HG02642 (cell line): ENCODE data around the gene USH2A.

ENCODE experiments used
- ATAC-seq: cut with Tn5 transposase; IDR thresholded peaks from one replicate; pipeline ENCODE4 v1.9.1; 2021; ENCODE audit warnings: mild to moderate bottlenecking; ENCODE audit not compliant: unreplicated experiment, poor library complexity

The USH2A gene

GRCh38 chr1:215992620-215993019 lies 430.6 kb downstream of the USH2A start:
- no peak for ATAC-seq

GRCh38 chr1:215987092-215987875 lies 436.0 kb downstream of the USH2A start:
- no peak for ATAC-seq

GRCh38 chr1:215986401-215986800 lies 436.8 kb downstream of the USH2A start:
- ATAC-seq = no peak

GRCh38 chr1:215983680-215984079 lies 439.6 kb downstream of the USH2A start:
- no peak for ATAC-seq

DNA sequence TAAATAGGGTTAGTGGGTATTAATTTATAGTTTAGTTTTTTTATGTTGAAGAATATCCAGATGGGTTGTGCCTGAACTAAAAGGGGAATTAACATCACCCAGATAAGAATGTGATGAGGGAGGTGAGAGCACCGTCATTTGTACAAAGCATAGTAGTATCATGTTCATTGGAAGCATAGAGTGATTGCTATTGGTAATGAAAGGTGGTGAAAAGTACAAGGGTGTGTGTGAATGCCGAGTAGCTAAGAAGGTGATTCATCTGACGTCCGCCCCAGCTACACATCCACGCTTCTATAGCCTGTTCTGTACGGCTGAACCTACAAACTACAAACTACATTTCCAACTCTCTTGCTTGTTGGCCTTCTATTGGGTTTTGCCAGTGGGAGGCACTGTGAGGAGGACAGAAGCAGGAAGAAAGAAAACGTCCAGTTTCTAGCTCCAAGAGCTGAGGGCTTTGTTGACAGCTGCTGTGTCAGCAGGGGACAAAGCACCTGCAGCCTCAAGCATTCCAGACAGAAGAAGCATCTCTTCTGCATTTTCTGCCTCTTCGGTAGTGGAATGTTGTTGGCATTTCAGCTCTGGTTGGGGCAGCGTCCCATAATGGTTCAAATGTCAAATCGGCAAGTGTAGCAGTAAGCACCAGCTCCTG lies 451.3 kb downstream of the USH2A start:
- no peak for ATAC-seq

- no peak for ATAC-seq
Observed at GRCh38 chr1:215970406-215970805, 452.8 kb downstream of the USH2A start.

DNA sequence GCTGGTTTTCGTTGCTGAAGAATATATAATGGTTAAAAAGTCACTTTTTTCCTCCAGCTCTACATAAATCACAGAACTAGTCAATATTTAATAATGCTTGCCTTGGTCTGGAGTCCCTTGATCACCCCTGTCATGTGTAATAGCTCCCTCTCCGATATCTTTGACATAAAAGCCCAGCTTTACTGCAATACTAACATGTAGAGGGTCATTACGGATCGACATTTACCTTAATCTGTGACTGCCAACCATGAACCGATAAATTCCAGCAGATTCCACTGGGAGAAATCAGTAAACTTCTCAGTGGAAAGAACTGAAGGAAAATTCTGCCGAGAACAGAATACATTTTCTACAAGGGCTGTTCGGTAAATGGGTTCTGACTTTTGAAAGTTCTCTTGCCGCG lies 459.6 kb downstream of the USH2A start:
- no peak for ATAC-seq

GRCh38 chr1:215963040-215963439 lies 460.2 kb downstream of the USH2A start:
- ATAC-seq = no peak

DNA sequence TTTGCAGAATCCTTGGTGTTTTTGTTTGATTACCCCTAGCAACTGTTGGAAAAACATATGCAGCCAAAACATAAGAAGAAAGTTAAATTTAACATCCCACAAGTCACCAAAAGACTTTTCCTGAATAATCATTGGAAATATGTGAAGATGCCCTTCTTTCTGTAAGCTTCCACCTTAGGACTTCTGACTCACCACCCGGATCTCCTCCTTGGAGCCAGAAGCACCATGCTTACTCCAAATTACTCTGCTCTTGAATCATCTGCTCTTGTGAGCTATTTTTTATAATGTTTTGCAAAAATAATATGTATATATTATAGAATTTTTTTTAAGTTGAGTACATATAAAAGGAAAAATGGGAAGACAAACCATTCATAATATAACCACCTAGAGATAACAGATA lies 464.4 kb downstream of the USH2A start:
- no peak for ATAC-seq

DNA sequence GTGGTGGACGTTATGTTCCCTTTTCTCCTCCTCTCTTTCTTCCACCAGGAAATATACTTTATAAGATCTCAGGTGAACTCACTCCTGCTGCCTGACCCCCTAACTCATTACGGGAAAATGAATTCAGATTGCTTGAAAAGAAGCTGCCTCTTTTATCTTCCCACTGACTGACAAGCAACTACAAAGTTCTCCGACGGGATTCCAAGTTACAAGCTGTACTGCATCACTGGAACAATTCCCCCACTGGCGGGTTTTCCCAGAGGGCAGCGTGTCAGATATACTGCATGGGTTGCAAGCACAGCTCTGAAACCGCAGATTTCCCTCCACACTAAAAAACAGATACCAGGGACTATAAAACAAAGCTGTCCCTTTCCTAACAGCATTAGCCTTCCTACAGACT lies 465.6 kb downstream of the USH2A start:
- ATAC-seq = no peak

DNA sequence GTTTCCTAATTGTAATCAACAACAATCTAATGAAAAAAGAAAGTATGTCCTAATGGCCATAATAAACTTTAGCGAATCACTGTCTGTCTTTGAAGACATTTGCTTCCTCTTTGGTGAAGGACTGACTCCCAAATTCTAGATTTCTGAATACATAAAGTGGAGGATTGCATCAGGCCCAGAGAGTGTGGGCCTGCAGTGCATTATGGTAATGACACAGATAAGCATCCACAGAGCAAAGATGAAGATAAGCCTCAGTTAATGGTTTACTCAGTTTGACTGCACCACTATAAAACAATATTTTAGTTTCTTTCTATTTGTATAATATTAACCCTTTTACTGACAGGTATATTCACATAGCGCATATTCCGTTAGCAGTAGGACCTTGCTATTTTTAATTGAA lies 490.7 kb downstream of the USH2A start:
- no peak for ATAC-seq

GRCh38 chr1:215926670-215927069 lies 496.6 kb downstream of the USH2A start:
- no peak for ATAC-seq

- no peak for ATAC-seq
Observed at GRCh38 chr1:215923129-215923824, 500.0 kb downstream of the USH2A start.

DNA sequence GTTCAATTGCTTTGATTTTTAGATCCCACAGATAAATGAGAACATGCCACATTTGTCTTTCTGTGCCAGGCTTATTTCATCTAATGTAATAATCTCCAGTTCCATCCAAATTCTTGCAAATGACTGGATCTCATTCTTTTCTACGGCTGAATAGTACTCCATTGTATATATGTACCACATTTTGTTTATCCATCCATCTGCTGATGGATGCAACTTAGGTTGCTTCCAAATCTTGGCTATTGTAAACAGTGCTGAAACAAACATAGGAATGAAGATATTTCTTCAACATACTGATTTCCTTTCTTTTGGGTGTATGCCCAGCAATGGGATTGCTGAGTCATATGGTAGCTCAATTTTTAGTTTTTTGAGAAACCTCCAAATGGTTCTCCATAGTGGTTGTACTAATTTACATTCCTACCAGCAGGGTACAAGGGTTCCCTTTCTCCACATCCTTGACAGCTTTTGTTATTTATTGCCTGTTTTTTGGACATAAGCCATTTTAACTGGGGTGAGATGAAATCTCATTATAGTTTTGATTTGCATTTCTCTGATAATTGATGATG lies 511.8 kb downstream of the USH2A start:
- no peak for ATAC-seq

DNA sequence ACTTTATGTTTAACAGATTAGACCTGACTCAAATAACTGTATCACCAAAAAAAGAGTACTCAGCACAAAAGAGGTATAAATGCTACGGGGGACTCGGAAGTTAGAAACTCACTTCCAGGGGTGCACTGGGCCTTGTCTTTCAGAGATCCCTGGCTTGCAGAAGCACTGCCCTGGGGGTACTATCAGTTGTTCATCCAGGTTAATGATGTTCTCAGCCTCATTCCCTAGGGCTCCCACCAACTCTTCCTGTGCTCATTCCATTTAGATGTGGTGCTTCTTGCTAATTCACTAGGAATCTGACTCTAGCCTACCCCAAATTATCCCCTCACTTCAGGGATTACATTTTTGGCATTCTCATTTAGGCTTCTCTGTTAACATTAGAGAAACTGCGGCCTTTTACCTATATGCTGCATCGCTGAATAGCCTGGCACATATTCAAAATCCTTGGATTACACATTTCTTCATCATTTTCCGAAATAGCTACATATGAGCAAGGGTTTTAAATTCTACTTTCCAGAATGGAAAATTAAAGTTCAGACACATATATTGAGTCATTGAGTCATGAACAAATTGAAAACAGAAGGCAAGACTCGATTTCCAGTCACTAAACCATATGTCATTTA lies 517.6 kb downstream of the USH2A start:
- ATAC-seq = no peak

GRCh38 chr1:215900684-215901083 lies 522.6 kb downstream of the USH2A start:
- ATAC-seq = no peak

GRCh38 chr1:215899901-215900300 lies 523.3 kb downstream of the USH2A start:
- ATAC-seq = no peak

GRCh38 chr1:215895893-215896292 lies 527.4 kb downstream of the USH2A start:
- no peak for ATAC-seq

DNA sequence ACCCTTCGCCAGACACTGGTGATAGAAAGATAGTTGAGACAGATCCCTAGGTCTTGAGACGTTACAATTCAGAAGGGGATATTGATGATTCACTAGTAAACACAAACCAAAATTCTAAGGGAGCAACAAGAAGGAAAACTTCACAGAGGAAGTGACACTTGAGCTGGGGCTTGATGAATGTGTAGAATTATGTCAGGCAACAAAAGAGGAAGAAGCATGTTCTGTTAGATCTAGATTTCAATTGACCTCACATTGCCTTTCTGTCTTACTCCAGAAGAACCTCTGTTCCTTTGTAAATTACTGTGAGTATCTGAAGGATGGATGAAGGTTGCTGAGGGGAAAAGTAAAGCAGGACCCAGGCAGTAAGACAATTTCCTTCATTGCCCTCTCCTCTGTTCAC lies 528.0 kb downstream of the USH2A start:
- ATAC-seq = no peak

- ATAC-seq = no peak
Observed at GRCh38 chr1:215894617-215895016, 528.6 kb downstream of the USH2A start.
